ENCODE results near the gene ERBIN.
"Not testable (repeated sequence)": the region's sequence is repeated elsewhere in the genome, so short reads cannot be mapped to it uniquely, and the experiment has no call there.

The ERBIN gene

DNA sequence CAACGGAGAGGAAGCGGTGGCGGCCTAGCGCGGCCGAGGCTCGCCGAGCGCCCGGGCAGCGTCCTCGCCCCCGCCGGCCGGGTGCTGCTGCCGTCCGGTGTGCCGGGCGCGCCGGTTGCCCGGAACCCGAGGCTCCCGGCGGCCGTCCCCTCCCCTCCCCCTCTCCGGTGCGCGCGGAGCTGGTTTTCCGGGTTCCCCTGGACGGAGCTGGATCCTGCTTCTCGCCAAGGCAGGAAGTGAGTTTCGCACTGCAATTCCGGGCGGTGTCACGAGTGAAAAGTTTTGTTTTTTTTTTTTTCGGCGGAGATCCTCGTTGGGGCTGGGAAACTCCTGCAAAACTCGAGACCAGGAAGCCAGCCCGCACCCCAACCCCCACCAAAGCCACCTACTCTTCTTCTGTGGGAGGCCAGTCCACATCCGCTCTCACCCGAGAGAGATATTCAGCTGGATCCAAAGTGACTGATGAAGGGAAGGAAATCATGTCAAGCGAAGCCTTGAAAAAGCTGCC lies at the start of gene ERBIN:
Gene ERBIN (plus strand): TSS at position 300 of the 508 bp plus-strand sequence. CDS start 66,144 bp downstream, outside the sequence.
- FAIRE-seq (peak; percentile 81), DNase-seq (ENCODE audit: extremely low spot score, insufficient read length, low read depth) (peak; percentile 18)

GRCh38 chr5:65876970-65877369 lies 49.4 kb upstream of the ERBIN start:
- DNase-seq (ENCODE audit: extremely low spot score, insufficient read length, low read depth) (no peak), FAIRE-seq (no peak)

DNA sequence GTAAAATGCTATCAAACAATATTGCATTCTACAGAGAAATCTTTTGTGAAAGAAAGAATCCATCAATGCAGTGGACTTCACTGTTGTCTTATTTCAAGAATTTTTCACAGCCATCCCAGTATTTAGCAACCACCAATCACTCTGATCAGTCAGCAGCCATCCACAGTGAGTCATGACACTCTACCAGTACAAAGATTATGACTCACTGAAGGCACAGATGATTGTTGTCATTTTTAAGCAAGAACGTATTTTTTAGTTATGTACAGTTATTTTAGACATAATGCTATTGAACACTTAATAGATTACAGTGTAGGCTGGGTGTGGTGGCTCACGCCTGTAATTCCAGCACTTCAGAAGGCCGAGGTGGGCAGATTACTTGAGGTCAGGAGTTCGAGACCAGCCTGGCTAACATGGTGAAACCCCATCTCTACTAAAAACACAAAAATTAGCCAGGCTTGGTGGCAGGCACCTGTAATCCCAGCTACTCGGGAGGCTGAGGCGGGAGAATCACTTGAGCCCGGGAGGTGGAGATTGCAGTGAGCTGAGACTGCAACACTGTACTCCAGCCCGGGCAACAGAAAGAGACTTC lies 46.6 kb upstream of the ERBIN start:
- not testable (repeated sequence) for DNase-seq (ENCODE audit: extremely low spot score, insufficient read length, low read depth); FAIRE-seq

DNA sequence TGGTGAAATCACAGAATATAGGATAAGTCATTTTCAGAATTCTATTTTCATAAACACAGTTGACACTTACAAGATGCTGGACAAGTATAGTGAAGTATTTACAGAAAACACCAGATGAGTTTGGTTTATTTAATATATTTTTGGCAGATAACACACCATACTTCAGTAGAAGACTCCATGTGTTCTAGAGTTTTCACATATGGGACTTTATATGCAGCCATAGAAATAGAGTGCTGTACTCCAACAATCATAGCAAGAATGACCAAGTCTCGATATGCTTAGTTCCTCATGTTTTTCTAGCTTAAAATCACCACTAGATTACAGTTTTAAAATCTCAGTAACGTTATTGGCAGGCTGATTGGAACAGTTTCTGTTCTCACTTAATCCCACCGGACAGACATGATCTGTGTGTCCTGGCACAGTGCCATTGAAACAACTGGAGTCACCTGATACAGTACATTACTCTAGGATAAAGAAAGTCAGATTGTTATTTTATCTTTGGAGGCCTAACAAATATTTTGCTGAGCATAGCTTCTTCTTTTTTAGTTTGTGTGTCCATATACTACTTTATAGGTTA lies 45.8 kb upstream of the ERBIN start:
- no peak for FAIRE-seq
- no peak for DNase-seq (ENCODE audit: extremely low spot score, insufficient read length, low read depth)

DNA sequence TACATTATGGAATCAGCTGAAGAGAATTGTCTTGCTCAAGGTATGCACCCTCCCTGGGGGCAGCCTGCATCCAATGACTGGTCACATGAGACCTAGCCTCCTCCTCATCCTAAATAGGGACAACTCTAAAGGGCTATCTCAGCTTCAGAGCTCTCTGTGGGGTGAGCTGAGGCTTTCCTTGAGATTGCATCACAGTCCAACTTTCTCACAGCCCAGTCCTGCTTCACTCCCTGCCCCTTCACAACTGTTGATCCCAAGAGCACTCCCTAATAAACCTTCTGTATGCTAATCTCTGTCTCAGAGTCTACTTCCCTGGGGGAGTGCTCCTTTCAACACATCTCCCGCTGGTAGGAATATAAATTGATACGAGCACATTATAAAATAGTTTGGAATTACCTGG lies 44.1 kb upstream of the ERBIN start:
- no peak for FAIRE-seq
- no peak for DNase-seq (ENCODE audit: extremely low spot score, insufficient read length, low read depth)

DNA sequence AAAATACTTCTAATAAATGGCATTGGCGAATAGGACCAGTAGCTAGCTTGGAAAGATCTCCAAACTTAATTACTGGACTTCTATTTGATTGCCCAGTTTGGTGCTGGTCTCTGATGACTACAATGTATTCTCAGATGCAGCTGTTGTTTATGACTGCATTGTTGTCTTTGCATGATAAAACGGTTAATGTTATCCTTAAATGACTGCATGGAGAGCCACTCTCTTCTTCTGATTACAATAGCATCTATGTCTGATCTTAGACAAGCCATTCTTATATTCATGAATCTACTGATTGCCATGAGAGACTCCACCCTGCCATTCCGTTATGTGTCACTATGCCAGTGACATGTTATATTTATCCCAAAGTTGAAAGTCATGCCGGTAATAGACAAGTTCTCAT lies 42.9 kb upstream of the ERBIN start:
- no peak for FAIRE-seq

DNA sequence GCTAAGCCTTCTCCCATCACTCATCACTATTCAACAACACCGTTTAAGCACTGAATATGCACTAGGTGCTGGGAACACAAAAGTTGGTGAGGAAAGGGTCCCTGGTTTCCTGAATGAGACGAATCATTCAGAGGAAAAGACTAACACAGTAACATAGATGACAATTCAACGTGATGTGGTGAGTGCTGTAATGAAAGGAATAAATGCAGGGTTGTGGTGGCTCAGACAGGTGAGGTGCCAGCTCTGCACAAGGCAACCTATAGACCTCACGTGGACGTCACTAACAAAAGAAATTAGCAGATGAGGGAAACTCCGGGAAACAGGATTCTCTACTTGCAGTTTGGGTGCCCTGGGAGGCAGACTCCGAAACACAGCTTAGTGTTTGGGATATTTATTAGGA lies 40.0 kb upstream of the ERBIN start:
- FAIRE-seq: no peak
- no peak for DNase-seq (ENCODE audit: extremely low spot score, insufficient read length, low read depth)

More for the DNA sequence above, 42.9 kb upstream of the ERBIN start:
- DNase-seq (ENCODE audit: extremely low spot score, insufficient read length, low read depth): no peak

DNA sequence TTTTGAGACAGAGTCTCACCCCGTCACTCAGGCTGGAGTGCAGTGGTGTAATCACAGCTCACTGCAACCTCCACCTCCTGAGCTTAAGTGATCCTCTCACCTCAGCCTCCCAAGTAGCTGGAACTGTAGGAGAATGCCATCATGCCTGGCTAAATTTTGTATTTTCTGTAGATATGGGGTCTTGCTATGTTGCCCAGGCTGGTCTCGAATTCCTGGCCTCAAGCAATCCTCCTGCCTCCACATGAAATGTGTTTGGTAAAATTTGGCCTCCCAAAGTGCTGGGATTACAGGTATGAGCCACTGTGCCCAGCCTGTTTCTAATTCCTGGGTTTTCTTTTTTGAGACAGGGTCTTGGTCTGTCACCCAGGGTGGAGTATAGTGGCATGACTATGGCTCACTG lies 34.4 kb upstream of the ERBIN start:
- not testable (repeated sequence) for FAIRE-seq

GRCh38 chr5:65892801-65893200 lies 33.6 kb upstream of the ERBIN start:
- DNase-seq (ENCODE audit: extremely low spot score, insufficient read length, low read depth) (no peak), FAIRE-seq (no peak)

More for the DNA sequence above, 34.4 kb upstream of the ERBIN start:
- not testable (repeated sequence) for DNase-seq (ENCODE audit: extremely low spot score, insufficient read length, low read depth)

DNA sequence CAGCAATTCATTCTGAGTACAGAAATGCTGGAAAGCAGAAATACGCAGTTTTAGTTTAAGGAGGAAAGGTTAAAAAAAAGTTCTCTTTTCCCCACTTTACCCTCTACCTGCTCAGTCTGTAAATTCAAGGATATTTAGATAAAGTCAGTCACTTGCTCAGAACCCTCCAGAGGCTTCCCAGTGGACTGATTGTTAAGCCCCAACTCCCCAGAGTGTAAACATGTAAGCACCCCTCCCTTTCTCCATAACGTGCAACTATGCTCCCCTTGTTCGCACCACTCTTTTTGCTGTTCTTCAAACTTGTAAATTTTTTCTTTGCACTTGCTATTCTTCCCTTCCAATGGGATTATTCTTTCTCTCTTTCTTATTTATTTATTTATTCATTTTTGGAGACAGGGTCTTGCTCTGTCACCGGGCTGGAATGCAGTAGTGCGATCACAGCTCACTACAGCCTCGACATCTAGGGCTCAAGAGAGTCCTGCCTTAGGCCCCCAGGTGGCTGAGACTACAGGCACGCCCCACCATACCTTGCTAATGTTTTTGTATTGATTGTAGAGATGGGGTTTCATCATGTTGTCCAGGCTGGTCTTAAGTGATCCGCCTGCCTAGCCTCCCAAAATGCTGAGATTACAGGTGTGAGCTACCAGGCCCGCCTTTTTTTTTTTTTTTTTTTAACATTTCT lies 32.5 kb upstream of the ERBIN start:
- no peak for FAIRE-seq

GRCh38 chr5:65895891-65896290 lies 30.5 kb upstream of the ERBIN start:
- FAIRE-seq: no peak

More for the DNA sequence above, 32.5 kb upstream of the ERBIN start:
- no peak for DNase-seq (ENCODE audit: extremely low spot score, insufficient read length, low read depth)

DNA sequence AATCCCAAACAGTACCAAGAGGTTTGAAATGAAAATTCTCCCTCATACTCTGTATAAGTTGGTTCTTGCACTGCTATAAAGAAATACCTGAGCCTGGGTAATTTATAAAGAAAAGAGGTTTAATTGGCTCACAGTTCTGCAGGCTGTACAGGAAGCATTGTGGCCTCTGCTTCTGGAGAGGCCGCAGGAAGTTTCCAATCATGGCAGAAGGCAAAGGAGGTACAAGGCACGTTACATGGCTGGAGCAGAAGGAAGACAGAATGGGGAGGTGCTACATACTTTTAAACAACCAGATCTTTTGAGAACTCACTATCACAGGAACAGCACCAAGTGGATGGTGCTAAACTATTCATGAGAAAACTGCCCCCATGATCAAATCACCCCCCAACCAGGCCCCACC lies 25.6 kb upstream of the ERBIN start:
- FAIRE-seq (no peak), DNase-seq (ENCODE audit: extremely low spot score, insufficient read length, low read depth) (no peak)

More at GRCh38 chr5:65895891-65896290, 30.5 kb upstream of the ERBIN start:
- no peak for DNase-seq (ENCODE audit: extremely low spot score, insufficient read length, low read depth)

- FAIRE-seq: no peak
- DNase-seq (ENCODE audit: extremely low spot score, insufficient read length, low read depth): no peak
Measured at GRCh38 chr5:65902104-65902503, 24.3 kb upstream of the ERBIN start.

- FAIRE-seq: no peak
- DNase-seq (ENCODE audit: extremely low spot score, insufficient read length, low read depth): no peak
Measured at GRCh38 chr5:65903581-65903980, 22.8 kb upstream of the ERBIN start.

- DNase-seq (ENCODE audit: extremely low spot score, insufficient read length, low read depth) (no peak), FAIRE-seq (no peak)
Measured at GRCh38 chr5:65906256-65906655, 20.1 kb upstream of the ERBIN start.

DNA sequence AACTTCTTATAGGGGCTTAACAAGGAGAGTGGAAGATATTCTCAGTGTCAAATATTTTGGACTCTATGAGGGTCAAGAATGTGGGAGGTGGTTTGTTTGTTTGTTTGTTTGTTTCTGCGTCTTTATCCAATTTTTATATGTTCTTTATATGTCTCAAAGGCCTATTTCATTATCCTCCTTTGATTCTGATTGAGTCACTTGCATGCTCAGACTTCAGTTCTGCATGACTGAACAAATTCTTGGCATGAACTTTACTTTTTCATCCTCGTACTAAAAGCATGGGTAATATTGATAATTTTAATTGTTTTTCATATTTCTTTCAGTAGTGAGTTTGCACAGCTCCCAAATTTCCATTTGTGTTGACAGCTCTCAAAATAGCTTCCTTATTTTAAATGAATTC lies 19.2 kb upstream of the ERBIN start:
- no peak for DNase-seq (ENCODE audit: extremely low spot score, insufficient read length, low read depth)

GRCh38 chr5:65910711-65911110 lies 15.7 kb upstream of the ERBIN start:
- FAIRE-seq: no peak

More for the DNA sequence above, 19.2 kb upstream of the ERBIN start:
- no peak for FAIRE-seq

DNA sequence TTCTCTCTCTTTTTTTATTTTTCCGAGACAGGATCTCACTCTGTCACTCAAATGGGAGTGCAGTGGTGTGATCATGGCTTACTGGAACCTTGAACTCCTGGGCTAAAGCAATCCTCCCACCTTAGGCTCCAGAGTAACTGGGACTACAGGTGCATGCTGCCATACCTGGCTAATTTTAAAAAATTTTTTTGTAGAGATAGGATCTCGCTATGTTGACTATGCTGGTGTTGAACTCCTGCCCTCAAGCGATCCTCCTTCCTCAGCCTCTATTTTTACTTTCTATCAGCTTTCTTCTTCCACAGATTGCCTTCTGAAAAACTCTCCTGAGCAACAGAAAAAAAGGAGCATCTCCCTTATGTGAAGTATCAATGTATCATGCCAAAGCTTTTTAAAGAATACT lies 14.1 kb upstream of the ERBIN start:
- no peak for FAIRE-seq

More at GRCh38 chr5:65910711-65911110, 15.7 kb upstream of the ERBIN start:
- DNase-seq (ENCODE audit: extremely low spot score, insufficient read length, low read depth): no peak

GRCh38 chr5:65913519-65913918 lies 12.9 kb upstream of the ERBIN start:
- DNase-seq (ENCODE audit: extremely low spot score, insufficient read length, low read depth) (no peak), FAIRE-seq (no peak)

More for the DNA sequence above, 14.1 kb upstream of the ERBIN start:
- no peak for DNase-seq (ENCODE audit: extremely low spot score, insufficient read length, low read depth)

GRCh38 chr5:65914641-65915196 lies 11.7 kb upstream of the ERBIN start:
- DNase-seq (ENCODE audit: extremely low spot score, insufficient read length, low read depth) (no peak), FAIRE-seq (no peak)

GRCh38 chr5:65915661-65916060 lies 10.7 kb upstream of the ERBIN start:
- not testable (repeated sequence) for FAIRE-seq; DNase-seq (ENCODE audit: extremely low spot score, insufficient read length, low read depth)
